KG1 (cell line): ENCODE data around the gene STH.

ENCODE experiments used
- DNase-seq: peaks from one replicate; lab custom pipeline; 2025; lab: John Stamatoyannopoulos, UW

Gene STH

DNA sequence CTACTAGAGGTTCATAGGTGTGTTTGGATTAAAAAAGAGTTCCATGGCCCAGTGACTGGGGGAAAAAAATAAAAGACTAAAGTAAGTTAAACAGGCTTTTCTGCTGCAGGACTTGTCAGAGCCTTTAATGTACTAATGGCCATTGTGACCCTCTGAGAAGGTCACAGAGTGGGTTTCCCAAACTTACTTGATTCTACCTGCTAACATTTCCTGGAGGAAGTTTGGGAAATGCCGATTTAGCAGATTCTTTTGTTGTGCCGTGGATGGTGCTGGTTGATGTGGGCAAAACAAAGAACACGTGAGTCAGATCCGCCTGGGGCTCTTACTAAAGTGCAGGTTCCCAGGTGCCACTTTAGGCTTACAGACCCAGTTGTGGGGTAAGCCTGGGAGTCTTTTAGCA is 13.6 kb upstream of the STH start:
- no peak for DNase-seq

DNA sequence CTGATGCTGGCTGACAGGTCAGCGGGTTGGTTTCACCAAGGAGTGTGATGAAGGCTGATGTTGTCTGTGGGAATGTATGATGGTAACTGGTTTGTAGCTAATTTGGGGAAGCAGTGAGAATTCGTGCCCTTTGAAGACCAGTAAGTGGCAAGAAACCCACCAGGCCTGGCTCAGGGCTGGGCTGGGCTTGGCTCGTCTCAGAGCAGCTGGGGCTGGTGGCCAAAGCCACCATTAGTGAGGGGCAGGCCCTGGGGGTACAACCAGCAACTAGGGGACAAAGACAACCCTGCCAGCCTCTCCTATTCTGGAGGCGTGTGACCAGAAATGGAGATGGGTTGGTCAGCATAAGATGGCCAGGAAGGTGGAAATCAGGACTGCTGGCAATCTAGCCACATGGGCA is 13.0 kb upstream of the STH start:
- DNase-seq = no peak

DNA sequence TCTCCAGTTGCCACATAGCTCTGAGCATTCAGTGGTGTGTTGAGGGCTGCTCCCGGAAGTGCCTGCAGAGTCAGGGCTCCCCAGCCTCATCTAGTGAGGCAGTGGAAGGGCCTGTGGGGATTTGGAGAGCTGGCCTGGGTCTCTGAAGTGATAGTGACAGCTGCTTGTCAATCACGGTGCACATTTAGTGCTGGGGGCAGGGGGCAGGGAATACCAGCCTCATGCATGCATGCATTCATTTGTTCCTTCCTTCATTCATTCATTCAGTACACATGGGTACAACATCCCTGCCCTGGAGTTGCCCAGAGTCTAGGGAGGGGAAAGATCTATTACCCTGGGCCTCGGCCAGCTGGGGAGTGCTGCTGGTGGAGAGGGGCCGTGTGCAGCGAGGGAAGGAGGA is 11.3 kb upstream of the STH start:
- DNase-seq = no peak

DNA sequence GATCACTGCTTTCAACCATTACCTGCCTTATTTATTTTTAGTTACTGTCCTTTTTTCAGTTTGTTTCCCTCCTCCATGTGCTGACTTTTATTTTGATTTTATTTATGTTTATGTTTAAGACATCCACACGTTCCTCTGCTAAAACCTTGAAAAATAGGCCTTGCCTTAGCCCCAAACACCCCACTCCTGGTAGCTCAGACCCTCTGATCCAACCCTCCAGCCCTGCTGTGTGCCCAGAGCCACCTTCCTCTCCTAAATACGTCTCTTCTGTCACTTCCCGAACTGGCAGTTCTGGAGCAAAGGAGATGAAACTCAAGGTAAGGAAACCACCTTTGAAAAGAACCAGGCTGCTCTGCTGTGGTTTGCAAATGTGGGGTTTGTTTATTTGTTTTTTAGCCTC is 9.3 kb upstream of the STH start:
- no peak for DNase-seq

DNA sequence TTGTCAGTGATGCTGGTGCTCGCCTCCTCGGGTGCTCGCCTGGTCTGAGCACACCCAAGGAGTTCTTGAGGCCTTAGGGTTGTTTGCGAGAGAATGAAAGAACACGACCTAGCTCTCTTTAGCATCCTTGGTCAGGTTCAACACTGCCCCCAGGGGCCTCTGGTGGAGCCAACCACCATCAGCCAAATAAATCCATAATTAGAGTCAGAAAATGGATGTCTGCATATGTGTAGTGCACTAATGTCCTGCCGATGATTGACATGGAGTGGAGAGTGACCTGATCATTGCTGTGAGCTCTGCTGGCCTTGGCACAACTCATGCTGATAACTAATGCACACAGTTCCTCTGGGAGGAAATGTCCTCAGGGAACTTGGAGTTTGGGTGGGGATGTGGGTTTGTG is 8.2 kb upstream of the STH start:
- no peak for DNase-seq

DNA sequence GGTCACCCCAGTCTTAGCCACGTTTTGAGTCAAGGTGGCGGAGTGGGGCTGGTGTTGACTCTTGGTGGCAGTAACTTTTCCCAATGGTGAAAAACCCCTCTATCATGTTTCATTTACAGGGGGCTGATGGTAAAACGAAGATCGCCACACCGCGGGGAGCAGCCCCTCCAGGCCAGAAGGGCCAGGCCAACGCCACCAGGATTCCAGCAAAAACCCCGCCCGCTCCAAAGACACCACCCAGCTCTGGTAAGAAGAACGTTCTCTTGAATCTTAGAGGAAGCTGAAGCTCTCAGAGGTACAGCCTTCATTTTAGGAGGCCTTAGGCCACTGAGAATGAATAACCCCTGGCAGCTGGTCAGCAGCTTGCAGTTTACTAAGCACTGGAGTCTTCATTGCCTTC is 7.7 kb upstream of the STH start:
- no peak for DNase-seq

DNA sequence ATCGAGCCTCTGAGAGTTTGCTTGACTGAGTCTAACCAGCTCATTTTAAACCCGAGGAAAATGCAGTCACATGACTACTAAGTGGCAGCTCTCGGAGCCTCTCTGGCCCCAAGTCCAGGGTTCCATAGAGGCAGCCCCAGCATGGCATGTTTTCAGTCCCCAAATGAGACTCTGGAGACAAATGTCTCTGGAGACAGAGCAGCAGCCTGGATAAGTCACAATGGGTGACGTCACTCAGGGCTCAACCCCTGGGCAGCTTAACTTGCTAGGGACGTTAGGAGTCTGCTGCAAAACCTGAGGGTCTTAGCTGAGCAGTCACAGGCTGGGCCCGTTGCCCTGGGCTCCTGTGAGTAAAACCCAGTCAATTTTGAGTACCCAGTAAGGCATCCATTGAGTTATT is 6.9 kb upstream of the STH start:
- DNase-seq = no peak

DNA sequence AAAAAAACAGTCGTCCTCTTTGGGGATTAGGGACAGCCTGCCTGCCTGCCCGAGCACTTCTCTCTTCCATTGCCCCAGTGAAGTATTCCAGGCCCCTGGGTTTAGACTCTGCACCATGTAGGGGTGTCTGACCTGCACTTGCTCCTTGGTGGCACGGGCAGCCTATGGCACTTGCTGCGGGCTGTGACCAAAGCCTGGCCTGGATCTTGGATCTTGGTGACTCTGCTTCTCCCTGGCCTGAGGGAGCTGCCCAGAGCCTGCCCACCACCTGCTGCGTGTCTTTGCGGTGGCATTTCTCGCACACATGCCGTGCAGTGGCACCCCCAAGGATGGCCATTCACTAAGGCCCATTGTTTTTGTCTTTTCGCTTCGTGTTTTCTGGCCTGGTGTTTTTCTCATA is 6.1 kb upstream of the STH start:
- no peak for DNase-seq

DNA sequence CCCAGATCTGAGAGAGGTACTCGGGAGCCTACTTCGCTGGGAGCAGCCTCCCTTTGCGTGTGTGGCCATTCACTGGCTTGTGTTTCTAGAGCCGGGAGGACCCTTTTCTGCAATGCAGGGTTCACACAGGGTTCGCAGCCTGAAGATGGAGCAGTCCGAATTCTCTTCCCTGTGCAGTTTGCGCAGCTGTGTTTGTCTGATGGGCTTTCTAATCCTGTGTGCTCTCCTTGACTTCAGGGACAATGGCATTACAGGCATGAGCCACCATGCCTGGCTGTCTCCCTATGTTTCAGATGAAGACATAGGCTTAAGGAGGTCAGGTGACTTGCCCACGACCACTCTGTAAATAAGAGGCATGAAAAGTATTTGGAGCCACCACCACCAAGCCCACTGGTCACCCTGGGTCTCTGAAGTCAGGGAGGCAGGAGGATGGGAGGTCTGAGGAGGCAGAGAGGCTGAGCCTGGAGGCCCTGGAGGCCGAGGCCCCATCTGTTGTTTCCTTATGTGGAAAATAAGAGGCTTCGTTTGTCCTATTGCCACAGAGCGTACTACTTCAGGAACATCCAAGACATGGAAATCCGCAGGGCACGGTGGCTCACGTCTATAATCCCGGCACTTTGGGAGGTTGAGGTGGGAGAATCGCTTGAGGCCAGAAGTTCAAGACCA is 5.0 kb upstream of the STH start:
- DNase-seq = no peak

DNA sequence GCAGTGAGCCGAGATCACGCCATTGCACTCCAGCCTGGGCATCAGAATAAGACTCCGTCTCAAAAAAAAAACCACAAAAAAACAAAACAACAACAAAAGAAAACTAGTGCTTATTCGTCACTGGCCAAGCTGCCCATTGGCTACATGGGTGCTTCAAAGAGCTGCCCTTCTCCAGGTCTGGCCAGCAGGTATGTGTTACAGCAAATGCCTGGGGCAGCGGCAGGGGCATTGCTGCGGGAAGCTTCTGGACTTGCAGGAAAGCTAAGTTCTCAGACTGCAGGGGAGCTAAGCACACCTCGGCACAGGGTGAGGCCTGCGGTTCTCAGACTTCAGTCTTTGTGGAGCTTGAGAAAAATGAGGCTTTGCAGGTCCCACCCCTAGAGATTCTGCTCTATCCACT is 4.1 kb upstream of the STH start:
- DNase-seq = no peak

DNA sequence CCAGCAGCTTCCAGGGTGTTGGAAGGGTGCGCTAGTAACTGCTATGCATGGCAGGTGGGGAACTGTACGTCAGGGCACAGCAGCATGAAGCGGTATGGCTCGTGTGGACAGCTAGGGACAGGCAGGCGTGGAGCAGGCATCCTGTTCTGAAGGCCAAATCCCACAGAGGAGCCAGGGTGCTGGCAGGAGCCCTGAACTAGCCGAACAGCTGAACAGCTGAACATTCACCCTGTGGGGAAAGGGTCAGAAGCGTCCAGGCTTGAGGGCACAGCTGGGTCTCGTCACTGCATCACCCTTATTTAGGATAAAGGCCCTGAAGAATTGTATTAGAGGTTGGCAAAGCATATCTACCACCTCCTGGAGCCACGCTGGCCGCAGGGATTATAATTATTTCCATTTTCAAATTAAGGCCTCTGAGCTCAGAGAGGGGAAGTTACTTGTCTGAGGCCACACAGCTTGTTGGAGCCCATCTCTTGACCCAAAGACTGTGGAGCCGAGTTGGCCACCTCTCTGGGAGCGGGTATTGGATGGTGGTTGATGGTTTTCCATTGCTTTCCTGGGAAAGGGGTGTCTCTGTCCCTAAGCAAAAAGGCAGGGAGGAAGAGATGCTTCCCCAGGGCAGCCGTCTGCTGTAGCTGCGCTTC is 3.3 kb upstream of the STH start:
- no peak for DNase-seq

DNA sequence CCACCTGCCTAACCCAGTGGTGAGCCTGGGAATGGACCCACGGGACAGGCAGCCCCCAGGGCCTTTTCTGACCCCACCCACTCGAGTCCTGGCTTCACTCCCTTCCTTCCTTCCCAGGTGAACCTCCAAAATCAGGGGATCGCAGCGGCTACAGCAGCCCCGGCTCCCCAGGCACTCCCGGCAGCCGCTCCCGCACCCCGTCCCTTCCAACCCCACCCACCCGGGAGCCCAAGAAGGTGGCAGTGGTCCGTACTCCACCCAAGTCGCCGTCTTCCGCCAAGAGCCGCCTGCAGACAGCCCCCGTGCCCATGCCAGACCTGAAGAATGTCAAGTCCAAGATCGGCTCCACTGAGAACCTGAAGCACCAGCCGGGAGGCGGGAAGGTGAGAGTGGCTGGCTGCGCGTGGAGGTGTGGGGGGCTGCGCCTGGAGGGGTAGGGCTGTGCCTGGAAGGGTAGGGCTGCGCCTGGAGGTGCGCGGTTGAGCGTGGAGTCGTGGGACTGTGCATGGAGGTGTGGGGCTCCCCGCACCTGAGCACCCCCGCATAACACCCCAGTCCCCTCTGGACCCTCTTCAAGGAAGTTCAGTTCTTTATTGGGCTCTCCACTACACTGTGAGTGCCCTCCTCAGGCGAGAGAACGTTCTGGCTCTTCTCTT is 2.6 kb upstream of the STH start:
- DNase-seq = no peak

DNA sequence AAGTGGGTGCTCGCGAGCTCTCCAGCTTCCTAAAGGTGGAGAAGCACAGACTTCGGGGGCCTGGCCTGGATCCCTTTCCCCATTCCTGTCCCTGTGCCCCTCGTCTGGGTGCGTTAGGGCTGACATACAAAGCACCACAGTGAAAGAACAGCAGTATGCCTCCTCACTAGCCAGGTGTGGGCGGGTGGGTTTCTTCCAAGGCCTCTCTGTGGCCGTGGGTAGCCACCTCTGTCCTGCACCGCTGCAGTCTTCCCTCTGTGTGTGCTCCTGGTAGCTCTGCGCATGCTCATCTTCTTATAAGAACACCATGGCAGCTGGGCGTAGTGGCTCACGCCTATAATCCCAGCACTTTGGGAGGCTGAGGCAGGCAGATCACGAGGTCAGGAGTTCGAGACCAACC is 1.9 kb upstream of the STH start:
- no peak for DNase-seq

DNA sequence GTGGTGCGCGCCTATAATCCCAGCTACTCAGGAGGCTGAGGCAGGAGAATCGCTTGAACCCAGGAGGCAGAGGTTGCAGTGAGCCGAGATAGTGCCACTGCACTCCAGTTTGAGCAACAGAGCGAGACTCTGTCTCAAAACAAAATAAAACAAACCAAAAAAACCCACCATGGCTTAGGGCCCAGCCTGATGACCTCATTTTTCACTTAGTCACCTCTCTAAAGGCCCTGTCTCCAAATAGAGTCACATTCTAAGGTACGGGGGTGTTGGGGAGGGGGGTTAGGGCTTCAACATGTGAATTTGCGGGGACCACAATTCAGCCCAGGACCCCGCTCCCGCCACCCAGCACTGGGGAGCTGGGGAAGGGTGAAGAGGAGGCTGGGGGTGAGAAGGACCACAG is 1.4 kb upstream of the STH start:
- no peak for DNase-seq

DNA sequence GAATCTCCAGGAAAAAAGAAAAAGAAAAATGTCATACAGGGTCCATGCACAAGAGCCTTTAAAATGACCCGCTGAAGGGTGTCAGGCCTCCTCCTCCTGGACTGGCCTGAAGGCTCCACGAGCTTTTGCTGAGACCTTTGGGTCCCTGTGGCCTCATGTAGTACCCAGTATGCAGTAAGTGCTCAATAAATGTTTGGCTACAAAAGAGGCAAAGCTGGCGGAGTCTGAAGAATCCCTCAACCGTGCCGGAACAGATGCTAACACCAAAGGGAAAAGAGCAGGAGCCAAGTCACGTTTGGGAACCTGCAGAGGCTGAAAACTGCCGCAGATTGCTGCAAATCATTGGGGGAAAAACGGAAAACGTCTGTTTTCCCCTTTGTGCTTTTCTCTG is 845 bp downstream of the STH start:
- no peak for DNase-seq

DNA sequence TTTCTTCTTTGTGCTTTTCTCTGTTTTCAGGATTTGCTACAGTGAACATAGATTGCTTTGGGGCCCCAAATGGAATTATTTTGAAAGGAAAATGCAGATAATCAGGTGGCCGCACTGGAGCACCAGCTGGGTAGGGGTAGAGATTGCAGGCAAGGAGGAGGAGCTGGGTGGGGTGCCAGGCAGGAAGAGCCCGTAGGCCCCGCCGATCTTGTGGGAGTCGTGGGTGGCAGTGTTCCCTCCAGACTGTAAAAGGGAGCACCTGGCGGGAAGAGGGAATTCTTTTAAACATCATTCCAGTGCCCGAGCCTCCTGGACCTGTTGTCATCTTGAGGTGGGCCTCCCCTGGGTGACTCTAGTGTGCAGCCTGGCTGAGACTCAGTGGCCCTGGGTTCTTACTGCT is 1.2 kb downstream of the STH start:
- no peak for DNase-seq

DNA sequence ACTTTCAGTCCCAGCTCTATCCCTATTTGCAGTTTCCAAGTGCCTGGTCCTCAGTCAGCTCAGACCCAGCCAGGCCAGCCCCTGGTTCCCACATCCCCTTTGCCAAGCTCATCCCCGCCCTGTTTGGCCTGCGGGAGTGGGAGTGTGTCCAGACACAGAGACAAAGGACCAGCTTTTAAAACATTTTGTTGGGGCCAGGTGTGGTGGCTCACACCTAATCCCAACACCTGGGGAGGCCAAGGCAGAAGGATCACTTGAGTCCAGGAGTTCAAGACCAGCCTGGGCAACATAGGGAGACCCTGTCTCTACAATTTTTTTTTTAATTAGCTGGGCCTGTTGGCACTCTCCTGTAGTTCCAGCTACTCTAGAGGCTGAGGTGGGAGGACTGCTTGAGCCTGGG is 1.7 kb downstream of the STH start:
- no peak for DNase-seq

DNA sequence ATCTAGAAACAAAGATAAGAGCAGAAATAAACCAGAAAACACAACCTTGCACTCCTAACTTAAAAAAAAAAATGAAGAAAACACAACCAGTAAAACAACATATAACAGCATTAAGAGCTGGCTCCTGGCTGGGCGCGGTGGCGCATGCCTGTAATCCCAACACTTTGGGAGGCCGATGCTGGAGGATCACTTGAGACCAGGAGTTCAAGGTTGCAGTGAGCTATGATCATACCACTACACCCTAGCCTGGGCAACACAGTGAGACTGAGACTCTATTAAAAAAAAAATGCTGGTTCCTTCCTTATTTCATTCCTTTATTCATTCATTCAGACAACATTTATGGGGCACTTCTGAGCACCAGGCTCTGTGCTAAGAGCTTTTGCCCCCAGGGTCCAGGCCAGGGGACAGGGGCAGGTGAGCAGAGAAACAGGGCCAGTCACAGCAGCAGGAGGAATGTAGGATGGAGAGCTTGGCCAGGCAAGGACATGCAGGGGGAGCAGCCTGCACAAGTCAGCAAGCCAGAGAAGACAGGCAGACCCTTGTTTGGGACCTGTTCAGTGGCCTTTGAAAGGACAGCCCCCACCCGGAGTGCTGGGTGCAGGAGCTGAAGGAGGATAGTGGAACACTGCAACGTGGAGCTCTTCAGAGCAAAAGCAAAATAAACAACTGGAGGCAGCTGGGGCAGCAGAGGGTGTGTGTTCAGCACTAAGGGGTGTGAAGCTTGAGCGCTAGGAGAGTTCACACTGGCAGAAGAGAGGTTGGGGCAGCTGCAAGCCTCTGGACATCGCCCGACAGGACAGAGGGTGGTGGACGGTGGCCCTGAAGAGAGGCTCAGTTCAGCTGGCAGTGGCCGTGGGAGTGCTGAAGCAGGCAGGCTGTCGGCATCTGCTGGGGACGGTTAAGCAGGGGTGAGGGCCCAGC is 2.6 kb downstream of the STH start:
- no peak for DNase-seq

DNA sequence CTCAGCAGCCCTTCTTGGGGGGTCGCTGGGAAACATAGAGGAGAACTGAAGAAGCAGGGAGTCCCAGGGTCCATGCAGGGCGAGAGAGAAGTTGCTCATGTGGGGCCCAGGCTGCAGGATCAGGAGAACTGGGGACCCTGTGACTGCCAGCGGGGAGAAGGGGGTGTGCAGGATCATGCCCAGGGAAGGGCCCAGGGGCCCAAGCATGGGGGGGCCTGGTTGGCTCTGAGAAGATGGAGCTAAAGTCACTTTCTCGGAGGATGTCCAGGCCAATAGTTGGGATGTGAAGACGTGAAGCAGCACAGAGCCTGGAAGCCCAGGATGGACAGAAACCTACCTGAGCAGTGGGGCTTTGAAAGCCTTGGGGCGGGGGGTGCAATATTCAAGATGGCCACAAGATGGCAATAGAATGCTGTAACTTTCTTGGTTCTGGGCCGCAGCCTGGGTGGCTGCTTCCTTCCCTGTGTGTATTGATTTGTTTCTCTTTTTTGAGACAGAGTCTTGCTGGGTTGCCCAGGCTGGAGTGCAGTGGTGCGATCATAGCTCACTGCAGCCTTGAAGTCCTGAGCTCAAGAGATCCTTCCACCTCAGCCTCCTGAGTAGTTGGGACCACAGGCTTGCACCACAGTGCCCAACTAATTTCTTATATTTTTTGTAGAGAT is 3.4 kb downstream of the STH start:
- DNase-seq = peak; percentile 66

DNA sequence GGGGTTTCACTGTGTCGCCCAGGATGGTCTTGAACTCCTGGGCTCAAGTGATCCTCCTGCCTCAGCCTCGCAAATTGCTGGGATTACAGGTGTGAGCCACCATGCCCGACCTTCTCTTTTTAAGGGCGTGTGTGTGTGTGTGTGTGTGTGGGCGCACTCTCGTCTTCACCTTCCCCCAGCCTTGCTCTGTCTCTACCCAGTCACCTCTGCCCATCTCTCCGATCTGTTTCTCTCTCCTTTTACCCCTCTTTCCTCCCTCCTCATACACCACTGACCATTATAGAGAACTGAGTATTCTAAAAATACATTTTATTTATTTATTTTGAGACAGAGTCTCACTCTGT is 3.9 kb downstream of the STH start:
- no peak for DNase-seq

DNA sequence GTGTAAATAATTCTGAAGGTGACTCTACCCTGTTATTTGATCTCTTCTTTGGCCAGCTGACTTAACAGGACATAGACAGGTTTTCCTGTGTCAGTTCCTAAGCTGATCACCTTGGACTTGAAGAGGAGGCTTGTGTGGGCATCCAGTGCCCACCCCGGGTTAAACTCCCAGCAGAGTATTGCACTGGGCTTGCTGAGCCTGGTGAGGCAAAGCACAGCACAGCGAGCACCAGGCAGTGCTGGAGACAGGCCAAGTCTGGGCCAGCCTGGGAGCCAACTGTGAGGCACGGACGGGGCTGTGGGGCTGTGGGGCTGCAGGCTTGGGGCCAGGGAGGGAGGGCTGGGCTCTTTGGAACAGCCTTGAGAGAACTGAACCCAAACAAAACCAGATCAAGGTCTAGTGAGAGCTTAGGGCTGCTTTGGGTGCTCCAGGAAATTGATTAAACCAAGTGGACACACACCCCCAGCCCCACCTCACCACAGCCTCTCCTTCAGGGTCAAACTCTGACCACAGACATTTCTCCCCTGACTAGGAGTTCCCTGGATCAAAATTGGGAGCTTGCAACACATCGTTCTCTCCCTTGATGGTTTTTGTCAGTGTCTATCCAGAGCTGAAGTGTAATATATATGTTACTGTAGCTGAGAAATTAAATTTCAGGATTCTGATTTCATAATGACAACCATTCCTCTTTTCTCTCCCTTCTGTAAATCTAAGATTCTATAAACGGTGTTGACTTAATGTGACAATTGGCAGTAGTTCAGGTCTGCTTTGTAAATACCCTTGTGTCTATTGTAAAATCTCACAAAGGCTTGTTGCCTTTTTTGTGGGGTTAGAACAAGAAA is 5.1 kb downstream of the STH start:
- no peak for DNase-seq
